Natural killer cell (primary cell): ENCODE data around the gene PGS1. TPM values are rescaled to one million over a fixed set of nuclear protein-coding genes. Genes with fewer than 3 reads are reported as not detected.

ENCODE experiments used
- ATAC-seq, 3 donors: fragments of 150-1000 bp in 2 of 3; fragments of 200-7000 bp in 1 of 3; cut with Tn5 transposase; 1 replicate in 1 of 3; 2 replicates in 2 of 3; pipeline ENCODE4 v1.10.0; 2021; ENCODE audit warnings: mild to moderate bottlenecking in 2 of 3, moderate library complexity in 2 of 3
- DNase-seq, 2 donors: peaks; one replicate each; pipeline versions ENCODE4 v3.0.0 to v3.0.0-alpha.2; 2013 to 2021; ENCODE audit warnings: mixed read lengths in 1 of 2
- H3K27ac ChIP-seq: one replicate; pipeline ENCODE4 v1.5.1; 2013; ENCODE audit warnings: mild to moderate bottlenecking, low read length
- H3K27me3 ChIP-seq: one replicate; pipeline ENCODE4 v1.6.1; 2013; ENCODE audit warnings: low read length; ENCODE audit not compliant: control insufficient read depth, insufficient read depth
- H3K36me3 ChIP-seq: one replicate; pipeline ENCODE4 v1.6.1; 2013; ENCODE audit warnings: low read length; ENCODE audit not compliant: control insufficient read depth, insufficient read depth
- H3K4me1 ChIP-seq: one replicate; pipeline ENCODE4 v1.6.1; 2013; ENCODE audit warnings: low read length; ENCODE audit not compliant: control insufficient read depth, insufficient read depth
- H3K4me3 ChIP-seq: one replicate; pipeline ENCODE4 v1.5.1; 2013; ENCODE audit warnings: low read length
- H3K9me3 ChIP-seq: one replicate; pipeline ENCODE4 v1.6.1; 2013; ENCODE audit warnings: low read length; ENCODE audit not compliant: control insufficient read depth, insufficient read depth
- H3K27ac Mint-ChIP-seq, 2 donors: one replicate each; pipeline ENCODE4 v1.8.0; 2022; ENCODE audit warnings: mild to moderate bottlenecking in 2 of 2, mixed read lengths in 2 of 2, moderate library complexity in 1 of 2
- H3K27me3 Mint-ChIP-seq, 2 donors: one replicate each; pipeline ENCODE4 v1.8.0; 2022; ENCODE audit warnings: low read depth in 2 of 2, mixed read lengths in 2 of 2
- H3K36me3 Mint-ChIP-seq: one replicate; pipeline ENCODE4 v1.8.0; 2022; ENCODE audit warnings: mixed read lengths
- H3K4me1 Mint-ChIP-seq, 2 donors: one replicate each; pipeline ENCODE4 v1.8.0; 2022; ENCODE audit warnings: mixed read lengths in 2 of 2
- H3K4me3 Mint-ChIP-seq: one replicate; pipeline ENCODE4 v1.8.0; 2022; ENCODE audit warnings: mild to moderate bottlenecking, moderate library complexity, mixed read lengths
- H3K9me3 Mint-ChIP-seq, 2 donors: one replicate each; pipeline ENCODE4 v1.8.0; 2022; ENCODE audit warnings: mixed read lengths in 2 of 2
- WGBS: methylation state at CpG from one replicate; pipeline ENCODE4 v1.1.7; 2013; ENCODE audit warnings: missing lambda C conversion rate; ENCODE audit not compliant: insufficient coverage; 5-methylcytosine and 5-hydroxymethylcytosine counted together
- intact Hi-C: fragments of 100-400 bp; cut with micrococcal nuclease; formaldehyde crosslinking; loops from one replicate; pipeline ENCODE4 v1.14.2; 2022
- total RNA-seq, 4 donors: library from RNA; stranded (reverse); fragments of 120-200 nt in 1 of 4; gene quantifications; one replicate each; pipeline versions ENCODE4 v1.2.3 to v1.2.4, GENCODE V29; 2013 to 2022
- TF ChIP-seq, protein P1 (sequence below): fragments of 200-600 bp; IDR thresholded peaks from one replicate; pipeline ENCODE4 v1.8.0; 2022; ENCODE audit warnings: antibody characterized with exemption

Gene PGS1
- total RNA-seq, 3 donors from 2014 or later (not counting 1 experiment from before 2014, with no cell fraction given), result 47.9 to 53.6 (median 48.3) TPM

GRCh38 chr17:78431692-78431958 is 53.2 kb downstream of the PGS1 start:
- ATAC-seq (no peak), DNase-seq (no peak)
- H3K27me3 ChIP-seq, result no peaks in the 10 kb centered on the region
- H3K4me1 ChIP-seq, result no peaks in the 10 kb centered on the region
- Mint-ChIP-seq H3K4me1 (peaks cover 0 to 4% of the 10 kb centered on the region in 2 donors), H3K27me3 (no peaks in the 10 kb centered on the region), H3K4me3 (no peak overlapping the region), H3K36me3 (no peaks in the 10 kb centered on the region), H3K9me3 (no peaks in the 10 kb centered on the region), H3K27ac (no peak overlapping the region)
- intact Hi-C loops, result no loop called here
- no peak overlapping the region for H3K27ac ChIP-seq
- WGBS, result 95% methylated on average over 11 of the region's 11 CpGs
- TF ChIP-seq, protein P1, sequence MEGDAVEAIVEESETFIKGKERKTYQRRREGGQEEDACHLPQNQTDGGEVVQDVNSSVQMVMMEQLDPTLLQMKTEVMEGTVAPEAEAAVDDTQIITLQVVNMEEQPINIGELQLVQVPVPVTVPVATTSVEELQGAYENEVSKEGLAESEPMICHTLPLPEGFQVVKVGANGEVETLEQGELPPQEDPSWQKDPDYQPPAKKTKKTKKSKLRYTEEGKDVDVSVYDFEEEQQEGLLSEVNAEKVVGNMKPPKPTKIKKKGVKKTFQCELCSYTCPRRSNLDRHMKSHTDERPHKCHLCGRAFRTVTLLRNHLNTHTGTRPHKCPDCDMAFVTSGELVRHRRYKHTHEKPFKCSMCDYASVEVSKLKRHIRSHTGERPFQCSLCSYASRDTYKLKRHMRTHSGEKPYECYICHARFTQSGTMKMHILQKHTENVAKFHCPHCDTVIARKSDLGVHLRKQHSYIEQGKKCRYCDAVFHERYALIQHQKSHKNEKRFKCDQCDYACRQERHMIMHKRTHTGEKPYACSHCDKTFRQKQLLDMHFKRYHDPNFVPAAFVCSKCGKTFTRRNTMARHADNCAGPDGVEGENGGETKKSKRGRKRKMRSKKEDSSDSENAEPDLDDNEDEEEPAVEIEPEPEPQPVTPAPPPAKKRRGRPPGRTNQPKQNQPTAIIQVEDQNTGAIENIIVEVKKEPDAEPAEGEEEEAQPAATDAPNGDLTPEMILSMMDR, result no peak
- H3K4me3 ChIP-seq, result no peak overlapping the region
- H3K9me3 ChIP-seq, result no peaks in the 10 kb centered on the region
- H3K36me3 ChIP-seq, result peaks cover 12% of the 10 kb centered on the region

- no peaks in the 10 kb centered on the region for H3K4me1 ChIP-seq
- no peaks in the 10 kb centered on the region for H3K36me3 Mint-ChIP-seq
- no peaks in the 10 kb centered on the region for H3K27me3 Mint-ChIP-seq
- H3K4me1 Mint-ChIP-seq, result peaks cover 0 to 4% of the 10 kb centered on the region in 2 donors
- 85% methylated on average over 20 of the region's 21 CpGs for WGBS
- no peaks in the 10 kb centered on the region for H3K9me3 ChIP-seq
- H3K27me3 ChIP-seq, result no peaks in the 10 kb centered on the region
- DNase-seq (no peak), ATAC-seq (no peak)
- no peaks in the 10 kb centered on the region for H3K9me3 Mint-ChIP-seq
- no peak overlapping the region for H3K27ac ChIP-seq
- H3K36me3 ChIP-seq, result peaks cover 8% of the 10 kb centered on the region
- intact Hi-C loops, result no loop called here
- no peak overlapping the region for H3K4me3 ChIP-seq
- no peak overlapping the region for H3K27ac Mint-ChIP-seq
- TF ChIP-seq, protein P1, result no peak
- H3K4me3 Mint-ChIP-seq, result no peak overlapping the region
These were observed 54.0 kb downstream of the PGS1 start for GRCh38 chr17:78432226-78433012.

DNA sequence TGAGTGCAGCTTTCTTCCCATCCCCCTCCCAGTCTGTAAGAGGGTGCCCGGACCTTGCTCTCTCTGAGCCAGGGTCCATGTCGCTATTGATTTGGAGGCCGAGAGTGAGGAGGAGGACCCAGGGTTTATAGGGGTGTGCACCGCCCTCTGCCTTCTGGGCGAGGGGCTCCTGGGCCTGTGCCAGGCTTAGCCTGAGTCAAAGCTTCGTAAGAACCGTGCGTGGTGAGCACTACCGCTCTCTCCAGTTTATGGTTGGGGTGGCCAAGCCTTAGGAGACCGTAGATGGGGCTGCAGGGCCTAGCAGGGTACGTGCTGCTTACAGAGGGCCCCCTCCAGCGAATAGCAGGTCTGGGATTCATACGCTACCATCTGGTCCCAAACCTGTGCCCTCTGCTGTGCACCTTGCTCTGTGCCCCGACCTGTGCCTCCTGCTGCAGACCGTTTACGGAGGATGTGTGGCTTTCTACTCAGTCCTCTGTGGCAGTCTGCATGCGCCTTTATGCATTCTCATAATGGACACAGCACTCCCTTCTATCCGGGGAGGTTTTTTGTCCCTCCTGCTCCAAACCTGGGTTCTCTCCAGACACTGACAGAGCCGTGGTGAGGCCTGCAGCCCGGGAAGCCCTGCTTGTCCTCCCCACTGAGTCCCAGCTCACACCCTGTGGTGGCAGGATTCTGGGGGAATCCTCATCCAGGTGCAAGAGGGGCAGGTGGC is 54.7 kb downstream of the PGS1 start:
- H3K36me3 ChIP-seq, result peaks cover 7% of the 10 kb centered on the region
- no peak for ATAC-seq
- no peak for DNase-seq
- no peaks in the 10 kb centered on the region for H3K27me3 Mint-ChIP-seq
- intact Hi-C loops, result no loop called here
- H3K4me1 ChIP-seq, result no peaks in the 10 kb centered on the region
- TF ChIP-seq, protein P1, result no peak
- H3K9me3 Mint-ChIP-seq, result no peaks in the 10 kb centered on the region
- H3K4me3 Mint-ChIP-seq, result no peak overlapping the region
- 85% methylated on average over 20 of the region's 20 CpGs for WGBS
- H3K27ac Mint-ChIP-seq, result no peak overlapping the region
- H3K4me3 ChIP-seq, result no peak overlapping the region
- no peaks in the 10 kb centered on the region for H3K36me3 Mint-ChIP-seq
- H3K4me1 Mint-ChIP-seq, result peaks cover 0 to 4% of the 10 kb centered on the region in 2 donors
- H3K9me3 ChIP-seq, result no peaks in the 10 kb centered on the region
- no peaks in the 10 kb centered on the region for H3K27me3 ChIP-seq
- no peak overlapping the region for H3K27ac ChIP-seq
